H9 (cell line): ENCODE measurements around the gene XRCC6. TPM values are rescaled to one million over a fixed set of nuclear protein-coding genes. Genes with fewer than 3 reads are reported as not detected.

Experiments used
- DNase-seq: peaks from one replicate; pipeline ENCODE4 v3.0.0-alpha.2; 2017
- H2AFZ ChIP-seq: one replicate; pipeline ENCODE4 v1.6.1; 2013; ENCODE audit warnings: mild to moderate bottlenecking, low read length, control low read depth, moderate library complexity
- H2AK5ac ChIP-seq: 2 replicates; pipeline ENCODE4 v1.6.1; 2013; ENCODE audit warnings: low read length, control low read depth, mixed read lengths; ENCODE audit not compliant: insufficient read length
- H2BK120ac ChIP-seq: one replicate; pipeline ENCODE4 v1.6.1; 2013; ENCODE audit warnings: low read depth, mild to moderate bottlenecking, low read length, control low read depth, inconsistent platforms; ENCODE audit not compliant: poor library complexity, severe bottlenecking
- H2BK12ac ChIP-seq: 2 replicates; pipeline ENCODE4 v1.6.1; 2013; ENCODE audit warnings: low read length, control low read depth, mixed read lengths, low read depth; ENCODE audit not compliant: insufficient read length
- H2BK15ac ChIP-seq: 2 replicates; pipeline ENCODE4 v1.6.1; 2013; ENCODE audit warnings: low read depth, low read length, control low read depth
- H2BK20ac ChIP-seq: one replicate; pipeline ENCODE4 v1.6.1; 2013; ENCODE audit warnings: low read depth, mild to moderate bottlenecking, low read length, control low read depth, inconsistent platforms; ENCODE audit not compliant: poor library complexity, severe bottlenecking
- H2BK5ac ChIP-seq: 2 replicates; pipeline ENCODE4 v1.6.1; 2013; ENCODE audit warnings: low read length, control low read depth, mixed read lengths; ENCODE audit not compliant: insufficient read length
- H3K14ac ChIP-seq: 2 replicates; pipeline ENCODE4 v1.6.1; 2013; ENCODE audit warnings: low read length, control low read depth; ENCODE audit not compliant: insufficient read depth
- H3K18ac ChIP-seq: 2 replicates; pipeline ENCODE4 v1.6.1; 2013; ENCODE audit warnings: low read depth, mild to moderate bottlenecking, mixed read lengths, low read length, control low read depth; ENCODE audit not compliant: insufficient read length
- H3K23ac ChIP-seq: 2 replicates; pipeline ENCODE4 v1.6.1; 2013; ENCODE audit warnings: low read length, control low read depth, mixed read lengths, low read depth; ENCODE audit not compliant: insufficient read length
- H3K23me2 ChIP-seq: 2 replicates; pipeline ENCODE4 v1.6.1; 2013; ENCODE audit warnings: low read depth, mild to moderate bottlenecking, mixed read lengths, low read length, control low read depth; ENCODE audit not compliant: insufficient read length, poor library complexity, severe bottlenecking
- H3K27ac ChIP-seq: 2 replicates; pipeline ENCODE4 v1.5.1; 2013; ENCODE audit warnings: low read length, control low read depth, mixed read lengths, low read depth; ENCODE audit not compliant: insufficient read length
- H3K27me3 ChIP-seq: 2 replicates; pipeline ENCODE4 v1.6.1; 2013; ENCODE audit warnings: low read length, control low read depth, inconsistent platforms; ENCODE audit not compliant: insufficient read depth
- H3K4ac ChIP-seq: 2 replicates; pipeline ENCODE4 v1.6.1; 2013; ENCODE audit warnings: low read depth, mild to moderate bottlenecking, control low read depth, inconsistent platforms, low read length, moderate library complexity
- H3K4me1 ChIP-seq: 2 replicates; pipeline ENCODE4 v1.6.1; 2013; ENCODE audit warnings: low read length, control low read depth, inconsistent platforms; ENCODE audit not compliant: insufficient read depth
- H3K4me2 ChIP-seq: 2 replicates; pipeline ENCODE4 v1.6.1; 2013; ENCODE audit warnings: low read length, control low read depth, mixed read lengths; ENCODE audit not compliant: insufficient read length, insufficient read depth
- H3K56ac ChIP-seq: 2 replicates; pipeline ENCODE4 v1.6.1; 2013; ENCODE audit warnings: low read depth, mild to moderate bottlenecking, mixed read lengths, low read length, control low read depth; ENCODE audit not compliant: insufficient read length
- H3K79me1 ChIP-seq: 2 replicates; pipeline ENCODE4 v1.6.1; 2013; ENCODE audit warnings: low read depth, mild to moderate bottlenecking, moderate library complexity, low read length, control low read depth, inconsistent platforms; ENCODE audit not compliant: insufficient read depth, poor library complexity, severe bottlenecking
- H3K79me2 ChIP-seq: 2 replicates; pipeline ENCODE4 v1.6.1; 2013; ENCODE audit warnings: low read length, control low read depth, inconsistent platforms; ENCODE audit not compliant: insufficient read depth
- H3K9ac ChIP-seq: 2 replicates; pipeline ENCODE4 v1.6.1; 2013; ENCODE audit warnings: low read length, control low read depth, mixed read lengths; ENCODE audit not compliant: insufficient read length; ENCODE audit errors: extremely low read depth
- H3K9me3 ChIP-seq: one replicate; pipeline ENCODE4 v1.6.1; 2013; ENCODE audit warnings: low read depth, low read length, inconsistent platforms; ENCODE audit not compliant: control insufficient read depth
- H3T11ph ChIP-seq: one replicate; pipeline ENCODE4 v1.6.1; 2013; ENCODE audit warnings: mild to moderate bottlenecking, low read length, control low read depth, inconsistent platforms
- H4K20me1 ChIP-seq: one replicate; pipeline ENCODE4 v1.6.1; 2013; ENCODE audit not compliant: control insufficient read depth, insufficient read length, insufficient read depth
- H4K5ac ChIP-seq: 2 replicates; pipeline ENCODE4 v1.6.1; 2013; ENCODE audit warnings: low read depth, mild to moderate bottlenecking, mixed read lengths, low read length, control low read depth; ENCODE audit not compliant: insufficient read length
- H4K8ac ChIP-seq: replicated peaks from 2 replicates; pipeline ENCODE4 v1.6.1; 2013; ENCODE audit warnings: low read length, control low read depth, mixed read lengths, low read depth; ENCODE audit not compliant: insufficient read length
- H4K91ac ChIP-seq: 2 replicates; pipeline ENCODE4 v1.6.1; 2013; ENCODE audit warnings: low read depth, mild to moderate bottlenecking, moderate library complexity, mixed read lengths, low read length, control low read depth; ENCODE audit not compliant: insufficient read length
- H3K27ac Mint-ChIP-seq, 3 experiments: 2 replicates in 2 of 3; 3 replicates in 1 of 3; pipeline ENCODE4 v1.8.0; 2020 to 2021; ENCODE audit warnings: mixed read lengths in 3 of 3, mild to moderate bottlenecking in 1 of 3, moderate library complexity in 1 of 3
- H3K27me3 Mint-ChIP-seq: 2 replicates; pipeline ENCODE4 v1.8.0; 2021; ENCODE audit warnings: low read depth, mild to moderate bottlenecking, moderate library complexity, mixed read lengths
- H3K36me3 Mint-ChIP-seq, 3 experiments: 2 replicates in 2 of 3; 3 replicates in 1 of 3; pipeline ENCODE4 v1.8.0; 2020 to 2021; ENCODE audit warnings: low read depth in 3 of 3, mixed read lengths in 3 of 3; ENCODE audit not compliant: insufficient read depth in 1 of 3
- H3K4me1 Mint-ChIP-seq, 2 experiments: 2 replicates each; pipeline ENCODE4 v1.8.0; 2020; ENCODE audit warnings: mixed read lengths in 2 of 2
- H3K4me3 Mint-ChIP-seq, 2 experiments: 2 replicates in 1 of 2; 3 replicates in 1 of 2; pipeline ENCODE4 v1.8.0; 2020 to 2021; ENCODE audit warnings: mild to moderate bottlenecking in 2 of 2, mixed read lengths in 2 of 2, moderate library complexity in 1 of 2
- H3K9me3 Mint-ChIP-seq, 2 experiments: 2 replicates in 1 of 2; 3 replicates in 1 of 2; pipeline ENCODE4 v1.8.0; 2020; ENCODE audit warnings: mild to moderate bottlenecking in 2 of 2, mixed read lengths in 2 of 2, moderate library complexity in 1 of 2
- CTCF ChIP-seq: fragments of 200-600 bp; sonication (generic); conservative IDR thresholded peaks from 3 replicates; pipeline ENCODE4 v1.8.0; 2021; ENCODE audit warnings: antibody characterized with exemption, mild to moderate bottlenecking
- WGBS: extraction: QIAGEN DNeasy Blood & Tissue Kit; methylation state at CpG from one replicate; pipeline ENCODE4 v1.1.7; 2013; ENCODE audit warnings: missing lambda C conversion rate, low lambda C conversion rate, mixed read lengths; ENCODE audit not compliant: insufficient read length; ENCODE audit errors: extremely low coverage; 5-methylcytosine and 5-hydroxymethylcytosine counted together
- total RNA-seq: library from RNA; stranded (reverse); gene quantifications from 2 replicates; pipeline ENCODE4 v1.2.1, GENCODE V29; 2021

XRCC6 gene
- total RNA-seq, 1 experiment from 2014 or later: 461 TPM

GRCh38 chr22:41654322-41654721 is 33.2 kb downstream of the XRCC6 start:
- no peaks in the 10 kb centered on the region for H3K4me1 Mint-ChIP-seq
- no CpG with 5 or more reads among the region's 3 CpGs for WGBS
- H4K91ac ChIP-seq: no peak overlapping the region
- H2BK20ac ChIP-seq: no peak overlapping the region
- H2BK12ac ChIP-seq: no peak overlapping the region
- peaks cover 3% of the 10 kb centered on the region for H4K20me1 ChIP-seq
- H2BK120ac ChIP-seq: no peak overlapping the region
- no peak overlapping the region for H3K56ac ChIP-seq
- no peak overlapping the region for H3T11ph ChIP-seq
- H3K4me2 ChIP-seq: no peak overlapping the region
- H3K36me3 Mint-ChIP-seq: peaks cover 42 to 90% (median 90%) of the 10 kb centered on the region in 3 experiments
- H3K27ac Mint-ChIP-seq: 0 out of 7 replicates have a peak overlapping the region, but pooled peaks of 1 of the 3 experiments have one; percentile 53
- no peak overlapping the region for H3K27ac ChIP-seq
- no peaks in the 10 kb centered on the region for H3K9me3 Mint-ChIP-seq
- no peak overlapping the region for H2AFZ ChIP-seq
- H2AK5ac ChIP-seq: no peak overlapping the region
- no peak overlapping the region for H2BK5ac ChIP-seq
- H3K23me2 ChIP-seq: no peaks in the 10 kb centered on the region
- no peak overlapping the region for H3K4me3 Mint-ChIP-seq
- H3K4ac ChIP-seq: no peak overlapping the region
- H3K27me3 Mint-ChIP-seq: no peaks in the 10 kb centered on the region
- H3K9ac ChIP-seq: no peak overlapping the region
- no peak overlapping the region for H2BK15ac ChIP-seq
- no peaks in the 10 kb centered on the region for H3K4me1 ChIP-seq
- no peaks in the 10 kb centered on the region for H3K27me3 ChIP-seq
- no peak overlapping the region for H4K8ac ChIP-seq
- H4K5ac ChIP-seq: no peak overlapping the region
- no peaks in the 10 kb centered on the region for H3K79me2 ChIP-seq
- H3K23ac ChIP-seq: no peak overlapping the region
- H3K9me3 ChIP-seq: no peaks in the 10 kb centered on the region
- no peak overlapping the region for H3K14ac ChIP-seq
- no peak overlapping the region for H3K18ac ChIP-seq
- H3K79me1 ChIP-seq: no peaks in the 10 kb centered on the region
- no peak for TF ChIP-seq CTCF
- no peak for DNase-seq
